Caco-2 (cell line): ENCODE measurements around the gene MICAL3. TPM values are rescaled to one million over a fixed set of nuclear protein-coding genes. Genes with fewer than 3 reads are reported as not detected.
"Not testable (repeated sequence)": the region's sequence is repeated elsewhere in the genome, so short reads cannot be mapped to it uniquely, and the experiment has no call there.

Experiments used
- BruUV-seq: library from RNA; stranded (reverse); fragments of 400-500 nt; replicated peaks from 2 replicates; lab custom pipeline; 2021; lab: Mats Ljungman, UMichigan
- CTCF ChIA-PET: fragments of 300-600 bp; sonication (Branson Sonifier 250); formaldehyde crosslinking; loops from one replicate; lab custom pipeline; 2022; ENCODE audit warnings: antibody characterized with exemption; lab: Charles Lee
- POLR2A ChIA-PET: fragments of 300-600 bp; sonication (Branson Sonifier 250); formaldehyde crosslinking; loops from one replicate; lab custom pipeline; 2022; ENCODE audit warnings: antibody characterized with exemption; lab: Charles Lee
- DNase-seq, 2 experiments: peaks; one replicate each; pipeline versions ENCODE4 v3.0.0 to v3.0.0-alpha.2; 2020 to 2022
- H3K27me3 ChIP-seq: replicated peaks from 2 replicates; pipeline ENCODE4 v1.6.0; 2011; ENCODE audit warnings: low read length; ENCODE audit not compliant: control insufficient read depth, insufficient read depth
- H3K36me3 ChIP-seq: 2 replicates; pipeline ENCODE4 v1.5.1; 2011; ENCODE audit warnings: low read length; ENCODE audit not compliant: control insufficient read depth, insufficient read depth
- H3K4me1 ChIP-seq: fragments of 250-450 bp; sonication (Bioruptor Pico); 2 replicates; pipeline ENCODE4 v1.5.1; 2020; ENCODE audit warnings: mild to moderate bottlenecking
- H3K4me3 ChIP-seq: 2 replicates; pipeline ENCODE4 v1.5.1; 2011; ENCODE audit warnings: low read depth, mild to moderate bottlenecking, control low read depth, low read length
- H3K9me3 ChIP-seq: fragments of 250-450 bp; sonication (Bioruptor Pico); 2 replicates; pipeline ENCODE4 v1.5.1; 2020; ENCODE audit warnings: mild to moderate bottlenecking, moderate library complexity
- H3K27ac Mint-ChIP-seq: one replicate; pipeline ENCODE4 v1.8.0; 2022; ENCODE audit warnings: mixed read lengths; ENCODE audit not compliant: unreplicated experiment
- H3K27me3 Mint-ChIP-seq: one replicate; pipeline ENCODE4 v1.8.0; 2022; ENCODE audit warnings: mixed read lengths; ENCODE audit not compliant: insufficient read depth, unreplicated experiment
- H3K36me3 Mint-ChIP-seq: one replicate; pipeline ENCODE4 v1.8.0; 2022; ENCODE audit warnings: mild to moderate bottlenecking, mixed read lengths; ENCODE audit not compliant: insufficient read depth, unreplicated experiment
- H3K4me1 Mint-ChIP-seq: one replicate; pipeline ENCODE4 v1.8.0; 2022; ENCODE audit warnings: low read depth, mixed read lengths; ENCODE audit not compliant: unreplicated experiment
- H3K4me3 Mint-ChIP-seq: one replicate; pipeline ENCODE4 v1.8.0; 2022; ENCODE audit warnings: mild to moderate bottlenecking, moderate library complexity, mixed read lengths; ENCODE audit not compliant: unreplicated experiment
- H3K9me3 Mint-ChIP-seq: one replicate; pipeline ENCODE4 v1.8.0; 2022; ENCODE audit warnings: mixed read lengths; ENCODE audit not compliant: unreplicated experiment
- CTCF ChIP-seq, 2 experiments: fragments of 200-600 bp in 1 of 2; IDR thresholded peaks; 1 replicate in 1 of 2; 2 replicates in 1 of 2; pipeline versions ENCODE4 v1.5.1 to v1.8.0; 2011 to 2022; ENCODE audit warnings: antibody characterized with exemption in 1 of 2, control low read depth in 1 of 2, inconsistent platforms in 1 of 2, low read depth in 1 of 2, low read length in 1 of 2, mild to moderate bottlenecking in 1 of 2, moderate library complexity in 1 of 2; ENCODE audit not compliant: insufficient read depth in 1 of 2, severe bottlenecking in 1 of 2, unreplicated experiment in 1 of 2
- intact Hi-C: fragments of 100-400 bp; cut with micrococcal nuclease; formaldehyde crosslinking; loops from one replicate; pipeline ENCODE4 v1.10.0; 2022; ENCODE audit not compliant: unreplicated experiment
- total RNA-seq: library from RNA; stranded (reverse); gene quantifications from 2 replicates; pipeline ENCODE4 v1.2.3, GENCODE V29; 2022

Gene MICAL3
- total RNA-seq, 1 experiment from 2014 or later: 65.6 TPM

- Mint-ChIP-seq H3K36me3 (no peaks in the 10 kb centered on the region), H3K4me3 (no peak overlapping the region), H3K27ac (no peak overlapping the region), H3K9me3 (no peaks in the 10 kb centered on the region), H3K4me1 (peaks cover 3% of the 10 kb centered on the region), H3K27me3 (no peaks in the 10 kb centered on the region)
- intact Hi-C loops: loop anchor here (10.0 kb wide), 1 partner anchor 250 kb away; no protein-coding TSS in a partner anchor
- no TSS peak for BruUV-seq
- ChIA-PET CTCF (no interaction called here), POLR2A (no interaction called here)
- no peaks in the 10 kb centered on the region for H3K9me3 ChIP-seq
- no peak for DNase-seq
- no peak overlapping the region for H3K4me3 ChIP-seq
- no peaks in the 10 kb centered on the region for H3K36me3 ChIP-seq
- no peak for TF ChIP-seq CTCF (IDR thresholded peaks at IDR 0.05; ENCODE audit: insufficient read depth in 1 of 2, low read depth in 1 of 2, low read length in 1 of 2, severe bottlenecking in 1 of 2, unreplicated experiment in 1 of 2)
- H3K4me1 ChIP-seq: no peaks in the 10 kb centered on the region; the same call in 1 of the 2 replicates
- H3K27me3 ChIP-seq: no peaks in the 10 kb centered on the region
These were observed 29.8 kb downstream of the MICAL3 start for GRCh38 chr22:17994424-17995108.

GRCh38 chr22:17992976-17993375 is 31.4 kb downstream of the MICAL3 start:
- peaks cover 10% of the 10 kb centered on the region for H3K4me1 Mint-ChIP-seq
- CTCF ChIA-PET, H3K9me3 ChIP-seq, H3K36me3 Mint-ChIP-seq, DNase-seq, POLR2A ChIA-PET, H3K27me3 Mint-ChIP-seq, H3K4me3 ChIP-seq, H3K27me3 ChIP-seq, H3K9me3 Mint-ChIP-seq, H3K27ac Mint-ChIP-seq, H3K4me1 ChIP-seq, H3K4me3 Mint-ChIP-seq, H3K36me3 ChIP-seq, BruUV-seq: not testable (repeated sequence)
- intact Hi-C loops: loop anchor here (10.0 kb wide), 1 partner anchor 248 kb away; no protein-coding TSS in a partner anchor

GRCh38 chr22:17991992-17992391 is 32.4 kb downstream of the MICAL3 start:
- H3K4me3 ChIP-seq, BruUV-seq, DNase-seq, H3K27me3 Mint-ChIP-seq, H3K4me1 ChIP-seq, H3K9me3 ChIP-seq, H3K9me3 Mint-ChIP-seq, H3K4me3 Mint-ChIP-seq, H3K36me3 Mint-ChIP-seq, CTCF ChIA-PET, H3K27ac Mint-ChIP-seq, H3K27me3 ChIP-seq, H3K36me3 ChIP-seq, POLR2A ChIA-PET: not testable (repeated sequence)
- intact Hi-C loops: loop anchor here (10.0 kb wide), 1 partner anchor 247 kb away; no protein-coding TSS in a partner anchor
- peaks cover 10% of the 10 kb centered on the region for H3K4me1 Mint-ChIP-seq

GRCh38 chr22:17990942-17991341 is 33.4 kb downstream of the MICAL3 start:
- Mint-ChIP-seq H3K4me1 (peaks cover 10% of the 10 kb centered on the region), H3K9me3 (no peaks in the 10 kb centered on the region), H3K36me3 (no peaks in the 10 kb centered on the region), H3K27me3 (no peaks in the 10 kb centered on the region), H3K27ac (no peak overlapping the region), H3K4me3 (no peak overlapping the region)
- ChIA-PET POLR2A (no interaction called here), CTCF (no interaction called here)
- Histone ChIP-seq H3K4me1 (no peaks in the 10 kb centered on the region), H3K27me3 (no peaks in the 10 kb centered on the region), H3K4me3 (no peak overlapping the region), H3K36me3 (no peaks in the 10 kb centered on the region; the same call in 1 of the 2 replicates), H3K9me3 (no peaks in the 10 kb centered on the region)
- DNase-seq: no peak
- intact Hi-C loops: loop anchor here (10.0 kb wide), 1 partner anchor 246 kb away; no protein-coding TSS in a partner anchor
- no peak for TF ChIP-seq CTCF (IDR thresholded peaks at IDR 0.05; ENCODE audit: insufficient read depth in 1 of 2, low read depth in 1 of 2, low read length in 1 of 2, severe bottlenecking in 1 of 2, unreplicated experiment in 1 of 2)
- no TSS peak for BruUV-seq
